HG02798 (cell line): ENCODE results near the gene NAA20.

ENCODE experiments used
- ATAC-seq: cut with Tn5 transposase; IDR thresholded peaks from one replicate; pipeline ENCODE4 v1.9.1; 2021; ENCODE audit warnings: mild to moderate bottlenecking; ENCODE audit not compliant: unreplicated experiment, poor library complexity

Gene NAA20

GRCh38 chr20:20014659-20015058 lies 2.5 kb upstream of the NAA20 start:
- no peak for ATAC-seq

GRCh38 chr20:20017844-20018185 lies 653 bp downstream of the NAA20 start:
- ATAC-seq: no peak

- no peak for ATAC-seq
These were observed 1.2 kb downstream of the NAA20 start for GRCh38 chr20:20018366-20018765.

- ATAC-seq: no peak
These were observed 2.0 kb downstream of the NAA20 start for GRCh38 chr20:20019123-20019522.

- ATAC-seq: no peak
These were observed 3.7 kb downstream of the NAA20 start for GRCh38 chr20:20020908-20021307.

- ATAC-seq: no peak
These were observed 4.7 kb downstream of the NAA20 start for GRCh38 chr20:20021835-20022234.

GRCh38 chr20:20022498-20022897 lies 5.3 kb downstream of the NAA20 start:
- ATAC-seq: peak; percentile 74

- ATAC-seq: no peak
These were observed 6.2 kb downstream of the NAA20 start for GRCh38 chr20:20023395-20023794.

GRCh38 chr20:20024942-20025341 lies 7.8 kb downstream of the NAA20 start:
- ATAC-seq: no peak

- ATAC-seq: no peak
These were observed 10.1 kb downstream of the NAA20 start for GRCh38 chr20:20027284-20027683.

- ATAC-seq: no peak
These were observed 14.6 kb downstream of the NAA20 start for GRCh38 chr20:20031790-20032189.

- ATAC-seq: no peak
These were observed 17.3 kb downstream of the NAA20 start for GRCh38 chr20:20034486-20034885.

GRCh38 chr20:20036756-20037155 lies 19.6 kb downstream of the NAA20 start:
- no peak for ATAC-seq

- ATAC-seq: no peak
These were observed 20.8 kb downstream of the NAA20 start for GRCh38 chr20:20037960-20038359.

- no peak for ATAC-seq
These were observed 21.4 kb downstream of the NAA20 start for GRCh38 chr20:20038586-20038985.

- no peak for ATAC-seq
These were observed 22.7 kb downstream of the NAA20 start for GRCh38 chr20:20039752-20040387.

- ATAC-seq: no peak
These were observed 34.6 kb downstream of the NAA20 start for GRCh38 chr20:20051767-20052073.

- peak; percentile 95 for ATAC-seq
These were observed 35.2 kb downstream of the NAA20 start, which contains the start of the genes CFAP61 and CRNKL1 for GRCh38 chr20:20052074-20052970. CFAP61 (plus strand) TSS chr20:20052532; CDS start chr20:20056654, 4,122 bp downstream. CRNKL1 (minus strand) TSS chr20:20052466; CDS start chr20:20052342, 124 bp downstream.

- ATAC-seq: no peak
These were observed 43.3 kb downstream of the NAA20 start for GRCh38 chr20:20060234-20060998.

GRCh38 chr20:20063941-20064702 lies 47.0 kb downstream of the NAA20 start:
- ATAC-seq: no peak
